Measurements from ENCODE around the gene FAM193A.
"Not testable (repeated sequence)": the region's sequence is repeated elsewhere in the genome, so short reads cannot be mapped to it uniquely, and the experiment has no call there.

FAM193A gene

DNA sequence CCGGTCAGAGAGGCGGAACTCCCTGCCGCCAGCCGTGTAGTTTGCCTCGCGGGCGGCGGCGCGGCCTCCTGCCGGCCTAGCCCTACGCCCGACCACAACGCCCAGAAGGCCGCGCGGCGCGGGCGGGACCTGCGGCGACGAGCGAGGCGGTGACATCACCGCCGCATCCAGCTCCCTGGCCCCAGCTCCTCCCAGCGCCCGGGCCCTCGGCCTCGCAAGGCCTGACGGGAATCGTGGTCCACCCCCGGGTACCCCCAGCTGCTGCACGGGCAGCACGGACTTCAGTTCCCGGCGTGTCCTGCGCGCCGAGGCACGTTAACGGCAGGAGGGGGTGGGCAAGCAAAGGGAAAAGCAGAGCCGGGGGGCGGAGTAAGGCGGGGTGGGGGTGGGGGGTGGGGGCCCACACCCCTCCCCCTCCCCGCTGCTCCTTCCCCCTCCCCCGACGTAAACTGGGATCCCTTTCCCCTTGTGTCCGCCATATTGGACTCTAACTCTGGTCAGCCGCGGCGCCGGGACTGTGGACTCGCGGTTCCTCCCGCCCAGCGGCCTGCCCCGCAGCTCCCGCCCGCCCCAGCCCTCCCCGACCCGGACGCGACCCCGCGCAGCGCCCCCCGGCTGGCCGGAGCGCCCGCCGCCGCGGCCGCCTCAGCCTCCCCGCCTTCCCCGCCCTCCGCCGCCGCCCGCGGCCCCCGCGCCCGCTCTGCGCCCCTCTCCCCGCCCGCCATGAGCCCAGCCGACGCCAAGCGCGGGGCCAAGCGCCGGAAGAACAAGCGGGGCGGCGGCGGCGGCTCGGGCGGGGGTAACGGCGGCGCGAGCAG lies at the start of gene FAM193A:
FAM193A (plus strand) TSS at position 455 of the 818 bp plus-strand sequence; CDS start at position 724, 269 bp downstream.
- peak; percentile 100 for DNase-seq

DNA sequence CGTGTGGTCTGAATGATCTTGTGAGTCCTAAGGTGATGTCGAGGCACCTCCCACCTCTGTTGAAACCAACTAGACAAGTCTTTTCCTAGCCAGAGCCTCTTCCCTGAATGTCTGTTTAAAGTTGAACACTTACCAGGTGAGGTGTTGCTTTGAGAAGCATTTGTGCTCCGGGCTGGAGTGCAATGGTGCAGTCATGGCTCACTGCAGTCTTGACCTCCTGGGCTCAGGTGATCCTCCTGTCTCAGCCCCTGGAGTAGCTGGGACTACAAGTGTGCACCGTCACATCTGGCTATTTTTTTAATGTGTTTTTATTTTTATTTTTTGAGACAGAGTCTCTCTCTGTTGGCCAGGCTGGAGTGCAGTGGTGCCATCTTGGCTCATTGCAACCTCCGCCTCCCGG lies 49.5 kb upstream of the FAM193A start:
- DNase-seq = no peak

DNA sequence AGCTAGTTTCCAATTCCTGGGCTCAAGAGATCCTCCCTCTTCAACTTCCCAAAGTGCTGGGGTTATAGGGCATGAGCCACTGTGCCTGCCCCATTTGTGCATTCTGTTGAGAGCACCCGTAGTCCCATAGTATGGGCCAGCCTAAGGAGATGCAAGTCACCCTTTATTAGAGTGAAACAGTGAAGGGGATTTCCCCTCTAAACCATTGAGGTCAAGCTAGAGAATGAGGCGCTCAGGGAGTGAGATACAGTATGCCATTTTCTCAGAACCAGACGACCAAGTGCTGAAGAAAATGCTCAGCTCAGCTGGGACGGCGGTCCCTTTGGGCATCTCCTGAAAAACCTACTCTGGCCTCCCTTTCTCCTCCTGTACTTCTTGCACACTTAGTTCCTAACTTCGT lies 48.8 kb upstream of the FAM193A start:
- DNase-seq = no peak

GRCh38 chr4:2489081-2489805 lies 47.2 kb upstream of the FAM193A start:
- DNase-seq = no peak

- no peak for DNase-seq
Measured at GRCh38 chr4:2489841-2490552, 46.5 kb upstream of the FAM193A start.

GRCh38 chr4:2492970-2493369 lies 43.5 kb upstream of the FAM193A start:
- no peak for DNase-seq

DNA sequence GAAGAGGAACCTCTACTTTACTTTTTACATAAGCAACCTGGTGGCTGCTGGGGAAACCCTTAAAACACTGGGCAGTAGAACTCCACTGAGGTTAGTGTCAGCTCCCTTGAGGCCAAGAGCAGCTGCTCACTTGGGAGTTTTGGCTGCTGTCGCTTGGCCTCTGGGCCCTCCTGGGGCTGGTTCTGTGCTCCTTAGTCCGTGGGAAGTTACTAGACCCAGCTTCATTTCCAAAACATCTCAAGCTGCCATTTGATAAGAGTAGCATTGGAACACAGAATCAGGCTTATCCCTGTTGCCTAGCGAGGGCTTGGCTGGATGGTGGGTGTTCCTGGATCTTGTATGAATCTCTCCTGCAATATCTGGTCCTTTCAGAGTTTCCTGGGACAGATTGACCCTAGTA lies 41.5 kb upstream of the FAM193A start:
- no peak for DNase-seq

GRCh38 chr4:2497324-2497723 lies 39.1 kb upstream of the FAM193A start:
- DNase-seq = no peak

DNA sequence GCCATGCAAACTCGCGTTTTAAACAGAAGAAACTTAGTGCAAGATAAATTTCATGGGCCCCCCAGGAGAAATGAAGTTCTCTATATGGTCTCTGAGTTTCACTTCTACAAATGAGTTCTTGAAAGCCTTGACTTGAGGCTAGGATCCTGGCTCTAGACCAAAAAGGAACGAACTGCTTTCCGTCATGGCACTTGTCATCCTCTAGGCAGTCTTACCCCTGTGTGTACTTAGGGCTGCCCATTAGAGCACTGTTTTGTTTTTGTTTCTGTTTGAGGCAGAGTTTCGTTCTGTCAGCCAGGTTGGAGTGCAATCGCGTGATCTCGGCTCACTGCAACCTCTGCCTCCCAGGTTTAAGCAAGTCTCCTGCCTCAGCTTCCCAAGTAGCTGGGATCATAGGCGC lies 38.5 kb upstream of the FAM193A start:
- no peak for DNase-seq

GRCh38 chr4:2500547-2500946 lies 35.9 kb upstream of the FAM193A start:
- no peak for DNase-seq

DNA sequence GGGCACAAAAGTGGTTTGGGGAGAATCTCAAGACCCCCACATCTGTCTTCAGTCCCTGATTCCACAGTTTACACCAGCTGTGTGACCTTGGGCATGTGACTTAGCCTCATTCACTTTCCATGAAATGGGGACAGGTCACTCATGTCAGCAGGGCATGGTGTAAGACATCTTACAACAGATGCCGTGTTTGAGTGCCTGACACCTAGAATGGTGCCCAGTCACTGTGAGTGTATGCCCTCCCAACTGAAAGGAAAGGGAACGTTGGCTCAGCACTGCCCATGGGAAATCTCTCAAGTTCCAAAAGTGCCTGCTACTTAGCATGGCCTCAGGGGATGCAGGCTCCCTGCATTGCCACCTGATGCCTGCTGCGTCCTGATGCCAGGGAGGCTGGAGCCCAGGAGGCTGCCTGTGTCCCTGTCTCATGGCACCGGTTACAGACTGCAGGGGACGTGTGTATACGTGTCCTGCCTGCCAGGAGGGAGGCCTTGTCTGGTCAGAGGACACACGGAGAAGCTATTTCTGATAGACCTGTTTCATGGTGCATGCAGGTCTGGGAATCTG lies 35.3 kb upstream of the FAM193A start:
- DNase-seq = no peak

- DNase-seq = no peak
Measured at GRCh38 chr4:2503809-2504208, 32.6 kb upstream of the FAM193A start.

DNA sequence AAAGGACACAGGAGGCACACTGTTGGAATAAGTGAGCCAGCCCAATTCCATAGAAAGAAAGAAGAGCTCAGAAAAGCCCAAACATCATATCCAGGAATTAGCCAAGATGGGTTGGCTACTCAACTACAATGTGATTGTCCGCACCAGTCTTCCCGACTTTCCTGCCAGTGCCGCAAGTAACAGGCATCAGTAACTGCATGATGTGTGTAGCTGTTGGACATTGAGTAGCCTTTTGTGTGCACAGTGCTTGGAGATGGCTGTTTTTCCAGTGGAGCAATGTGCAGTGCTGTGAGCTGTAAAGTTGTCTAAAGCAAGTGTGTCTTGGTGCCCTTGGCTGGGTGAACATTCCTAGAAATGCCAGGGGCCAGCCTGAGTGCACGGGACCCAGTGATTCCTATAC lies 29.2 kb upstream of the FAM193A start:
- no peak for DNase-seq

DNA sequence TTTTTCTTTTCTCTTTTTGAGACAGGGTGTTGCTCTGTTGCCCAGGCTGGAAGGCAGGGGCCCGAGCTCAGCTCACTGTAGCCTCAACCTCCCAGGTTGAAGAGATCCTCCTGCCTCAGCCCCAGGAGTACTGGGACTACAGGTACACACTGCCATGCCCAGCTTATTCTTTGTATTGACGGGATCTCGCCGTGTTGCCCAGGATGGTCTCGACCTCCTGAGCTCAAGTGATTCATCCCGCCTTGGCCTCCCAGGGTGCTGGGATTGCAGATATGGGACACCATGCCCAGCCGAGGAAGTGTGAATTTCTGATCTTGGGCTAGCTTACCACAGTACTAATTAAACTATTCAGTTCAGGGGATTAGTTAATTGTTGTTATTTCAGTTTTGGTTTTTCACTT lies 28.6 kb upstream of the FAM193A start:
- DNase-seq = no peak

DNA sequence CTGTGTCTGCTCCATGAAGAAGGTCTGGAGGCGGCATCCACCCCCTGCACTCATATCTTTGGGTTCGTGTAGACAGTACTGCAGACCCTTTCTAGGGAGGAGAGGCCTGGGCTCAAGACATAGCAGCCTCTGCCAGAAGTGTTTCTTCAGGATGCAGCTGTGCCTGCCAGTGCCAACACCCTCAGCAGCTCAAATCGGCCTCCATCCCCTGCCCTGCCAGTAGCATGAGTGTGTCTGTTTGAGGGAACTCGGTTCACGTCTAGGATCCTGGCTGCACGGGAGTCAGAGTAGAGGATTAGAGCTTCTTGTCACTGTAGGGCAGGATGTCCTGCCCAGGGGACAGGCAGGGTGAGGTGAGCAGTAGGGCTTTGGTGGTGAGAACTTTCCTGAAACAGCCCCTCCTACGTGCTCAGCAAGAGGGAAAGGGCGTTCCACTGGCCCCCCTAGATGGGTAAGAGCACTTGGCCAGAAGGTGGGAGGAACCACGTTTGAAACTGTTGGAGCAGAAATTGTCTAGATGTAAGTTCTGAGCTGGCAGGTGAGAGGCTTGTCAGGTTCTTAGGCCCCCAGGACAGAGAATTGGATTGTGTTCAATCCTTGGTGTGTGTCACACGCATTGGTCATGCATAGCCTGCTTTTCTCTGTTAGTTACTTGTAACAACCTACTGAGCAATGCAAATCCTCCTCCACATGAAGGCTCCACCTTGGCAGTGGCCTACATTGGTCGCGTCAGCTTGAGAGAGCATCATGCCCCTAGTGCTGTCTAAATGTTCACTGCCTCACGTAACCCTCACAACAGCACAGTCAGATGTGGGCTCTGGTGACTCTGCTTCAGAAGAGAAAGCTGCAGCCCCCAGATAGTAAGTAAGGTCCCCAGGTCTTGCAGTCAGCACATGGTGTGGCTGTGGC lies 25.8 kb upstream of the FAM193A start:
- DNase-seq = no peak

- DNase-seq = no peak
Measured at GRCh38 chr4:2511645-2512131, 24.8 kb upstream of the FAM193A start.

DNA sequence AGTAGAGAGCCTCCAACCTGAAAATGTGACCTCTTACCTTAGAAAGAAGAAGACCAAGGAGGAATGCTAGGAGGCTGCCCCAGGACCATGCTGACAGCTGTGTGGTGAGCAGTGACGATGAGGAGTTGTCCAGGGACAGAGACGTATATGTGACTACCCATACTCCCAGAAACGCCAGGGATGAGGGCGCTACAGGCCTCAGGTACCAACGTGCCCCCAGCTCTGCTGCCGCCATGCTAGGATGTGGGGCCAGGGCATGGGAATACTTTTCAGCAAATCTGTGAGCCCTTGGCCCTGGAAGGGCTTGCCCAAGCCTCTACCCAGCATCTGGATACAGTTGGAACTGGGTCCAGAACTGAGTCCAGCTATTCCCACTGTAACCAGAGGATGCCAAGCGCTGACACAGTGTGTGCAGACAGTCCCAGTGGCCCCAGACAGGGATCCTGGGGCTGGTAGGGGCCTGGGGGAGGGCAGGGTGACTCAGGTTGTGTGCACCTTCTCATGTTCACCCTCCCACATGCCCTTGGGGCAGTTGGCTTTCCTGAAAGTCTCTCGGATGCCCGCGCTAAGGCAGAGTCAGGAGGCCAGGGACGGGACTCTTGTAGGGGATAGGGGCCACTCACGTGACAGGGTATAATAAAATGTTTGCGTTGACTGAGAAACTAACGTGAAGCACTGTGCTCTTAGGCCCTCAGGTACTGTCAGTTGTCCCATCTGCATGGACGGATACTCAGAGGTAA lies 23.9 kb upstream of the FAM193A start:
- DNase-seq = no peak

DNA sequence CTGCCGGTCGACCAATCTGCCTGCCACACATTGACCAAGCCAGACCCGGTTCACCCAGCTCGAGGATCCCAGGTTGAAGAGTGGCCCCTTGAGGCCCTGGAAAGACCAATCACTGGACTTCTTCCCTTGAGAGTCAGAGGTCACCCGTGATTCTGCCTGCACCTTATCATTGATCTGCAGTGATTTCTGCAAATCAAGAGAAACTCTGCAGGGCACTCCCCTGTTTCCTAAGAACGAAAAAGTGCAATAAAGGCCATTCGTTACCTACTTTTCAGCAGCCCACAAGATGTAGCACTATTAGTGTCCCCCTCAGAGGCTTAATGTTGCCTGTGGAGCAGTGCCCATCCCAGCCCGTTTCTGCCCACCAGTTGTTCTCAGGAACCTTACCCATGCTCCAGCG lies 22.3 kb upstream of the FAM193A start:
- DNase-seq = not testable (repeated sequence)

- not testable (repeated sequence) for DNase-seq
Measured at GRCh38 chr4:2514944-2515343, 21.5 kb upstream of the FAM193A start.

DNA sequence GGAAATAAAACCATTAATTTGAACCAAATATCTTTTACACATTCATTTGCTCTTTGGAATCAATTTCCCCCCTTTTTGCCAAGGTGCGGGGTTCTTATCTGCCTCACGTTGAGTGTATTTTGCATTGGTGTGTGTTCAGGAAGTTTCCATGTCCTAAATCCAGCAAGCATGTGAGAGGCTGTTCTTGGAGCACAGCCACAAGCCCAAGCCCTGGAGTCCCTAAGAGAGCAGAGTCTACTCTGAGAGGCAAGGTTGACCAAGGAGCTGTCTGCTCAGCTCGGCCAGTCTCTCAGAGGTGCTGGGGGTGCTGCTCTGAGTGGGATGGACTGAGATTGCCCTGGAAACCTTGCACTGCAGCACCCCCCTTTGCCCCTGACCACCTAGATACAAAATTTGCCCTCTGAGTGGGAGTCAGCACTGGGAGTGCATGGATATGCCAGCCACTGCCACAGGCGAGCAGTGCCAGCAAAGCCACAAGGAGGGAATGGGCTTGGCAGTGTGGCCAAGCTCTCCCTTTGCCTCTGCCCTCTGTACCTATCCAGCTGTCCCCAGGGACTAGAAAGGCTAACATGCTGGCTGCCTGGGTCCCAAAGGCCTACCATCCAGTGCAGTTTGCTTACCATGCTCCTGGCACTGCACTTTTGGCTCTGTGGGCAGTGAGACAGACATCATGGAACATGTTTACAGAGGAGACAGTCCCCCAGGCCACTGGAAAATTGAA lies 20.5 kb upstream of the FAM193A start:
- no peak for DNase-seq

- no peak for DNase-seq
Measured at GRCh38 chr4:2516635-2517034, 19.8 kb upstream of the FAM193A start.
